AG09319 (cell line): ENCODE measurements around the gene PPP1R14C.

ENCODE experiments used
- DNase-seq: peaks from one replicate; pipeline ENCODE4 v3.0.0-alpha.2; 2010; ENCODE audit warnings: low read depth; ENCODE audit errors: extremely low read depth
- CTCF ChIP-seq: IDR thresholded peaks from 2 replicates; pipeline ENCODE4 v1.5.1; 2011; ENCODE audit warnings: low read depth, mild to moderate bottlenecking, inconsistent platforms, low read length, moderate library complexity

The PPP1R14C gene

GRCh38 chr6:150152891-150153876, 10.3 kb downstream of the PPP1R14C start:
- TF ChIP-seq CTCF = no peak
- DNase-seq = no peak

GRCh38 chr6:150153905-150154492, 11.2 kb downstream of the PPP1R14C start:
- DNase-seq = no peak
- TF ChIP-seq CTCF = no peak

- no peak for TF ChIP-seq CTCF
- no peak for DNase-seq
These were observed 13.6 kb downstream of the PPP1R14C start for GRCh38 chr6:150156460-150156859.

GRCh38 chr6:150157081-150157480, 14.2 kb downstream of the PPP1R14C start:
- DNase-seq = no peak

GRCh38 chr6:150159757-150160156, 16.9 kb downstream of the PPP1R14C start:
- TF ChIP-seq CTCF = no peak

More at GRCh38 chr6:150157081-150157480, 14.2 kb downstream of the PPP1R14C start:
- no peak for TF ChIP-seq CTCF

GRCh38 chr6:150163970-150164369, 21.1 kb downstream of the PPP1R14C start:
- DNase-seq = no peak
- TF ChIP-seq CTCF = no peak

More at GRCh38 chr6:150159757-150160156, 16.9 kb downstream of the PPP1R14C start:
- no peak for DNase-seq
